ENCODE data around the gene CSN2. TPM values are rescaled to one million over a fixed set of nuclear protein-coding genes. Genes with fewer than 3 reads are reported as not detected.

The CSN2 gene
- total and polyA plus RNA-seq, 8 donors, result not detected

DNA sequence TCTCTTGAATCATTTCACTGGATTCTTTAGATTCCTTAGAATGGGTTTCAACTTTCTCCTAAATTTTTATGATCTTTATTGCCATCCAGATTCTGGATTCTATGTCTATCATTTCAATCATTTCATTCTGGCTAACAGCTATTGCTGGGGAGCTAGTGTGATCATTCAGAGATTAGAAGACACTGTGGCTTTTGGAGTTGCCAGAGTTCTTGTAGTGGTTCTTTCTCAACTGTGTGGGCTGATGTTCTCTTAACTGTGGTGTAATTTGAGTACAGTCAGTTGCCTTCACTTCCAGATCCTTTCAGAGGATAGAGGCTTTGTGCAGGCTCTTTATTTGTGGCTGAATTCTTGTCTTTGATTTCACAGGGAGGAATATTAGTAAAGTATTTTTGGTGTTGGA, 12.1 kb upstream of the CSN2 start:
- Histone ChIP-seq H3K36me3 (no peaks in the 10 kb centered on the region), H3K27me3 (no peaks in the 10 kb centered on the region), H3K27ac (no peak overlapping the region), H3K4me3 (no peak overlapping the region), H3K4me1 (no peaks in the 10 kb centered on the region), H3K9me3 (no peaks in the 10 kb centered on the region)
- intact Hi-C loops (cut with DNase I), result no loop called here
- ATAC-seq (no peak), DNase-seq (no peak)
- TF ChIP-seq, protein P1, sequence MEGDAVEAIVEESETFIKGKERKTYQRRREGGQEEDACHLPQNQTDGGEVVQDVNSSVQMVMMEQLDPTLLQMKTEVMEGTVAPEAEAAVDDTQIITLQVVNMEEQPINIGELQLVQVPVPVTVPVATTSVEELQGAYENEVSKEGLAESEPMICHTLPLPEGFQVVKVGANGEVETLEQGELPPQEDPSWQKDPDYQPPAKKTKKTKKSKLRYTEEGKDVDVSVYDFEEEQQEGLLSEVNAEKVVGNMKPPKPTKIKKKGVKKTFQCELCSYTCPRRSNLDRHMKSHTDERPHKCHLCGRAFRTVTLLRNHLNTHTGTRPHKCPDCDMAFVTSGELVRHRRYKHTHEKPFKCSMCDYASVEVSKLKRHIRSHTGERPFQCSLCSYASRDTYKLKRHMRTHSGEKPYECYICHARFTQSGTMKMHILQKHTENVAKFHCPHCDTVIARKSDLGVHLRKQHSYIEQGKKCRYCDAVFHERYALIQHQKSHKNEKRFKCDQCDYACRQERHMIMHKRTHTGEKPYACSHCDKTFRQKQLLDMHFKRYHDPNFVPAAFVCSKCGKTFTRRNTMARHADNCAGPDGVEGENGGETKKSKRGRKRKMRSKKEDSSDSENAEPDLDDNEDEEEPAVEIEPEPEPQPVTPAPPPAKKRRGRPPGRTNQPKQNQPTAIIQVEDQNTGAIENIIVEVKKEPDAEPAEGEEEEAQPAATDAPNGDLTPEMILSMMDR (IDR thresholded peaks at IDR 0.05), result no peak

DNA sequence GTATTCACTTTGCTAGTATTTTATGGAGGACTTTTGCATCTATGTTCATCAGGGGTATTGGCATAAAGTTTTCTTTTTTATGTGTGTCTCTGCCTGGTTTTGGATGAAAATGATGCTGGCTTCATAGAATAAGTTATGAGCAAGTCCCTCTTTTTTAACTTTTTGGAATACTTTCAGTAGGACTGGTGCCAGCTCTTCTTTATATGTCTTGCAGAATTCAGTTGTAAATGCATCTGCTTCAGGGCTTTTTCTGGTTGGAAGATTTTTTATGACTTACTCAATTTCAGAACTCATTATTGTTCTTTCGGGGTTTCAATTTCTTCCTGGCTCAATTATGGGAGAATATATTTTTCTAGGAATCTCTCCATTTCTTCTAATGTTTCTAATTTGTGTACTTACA, 9.1 kb upstream of the CSN2 start:
- H3K4me3 ChIP-seq, result no peak overlapping the region
- DNase-seq, result peak in 1 of 4 donors; percentile 18

DNA sequence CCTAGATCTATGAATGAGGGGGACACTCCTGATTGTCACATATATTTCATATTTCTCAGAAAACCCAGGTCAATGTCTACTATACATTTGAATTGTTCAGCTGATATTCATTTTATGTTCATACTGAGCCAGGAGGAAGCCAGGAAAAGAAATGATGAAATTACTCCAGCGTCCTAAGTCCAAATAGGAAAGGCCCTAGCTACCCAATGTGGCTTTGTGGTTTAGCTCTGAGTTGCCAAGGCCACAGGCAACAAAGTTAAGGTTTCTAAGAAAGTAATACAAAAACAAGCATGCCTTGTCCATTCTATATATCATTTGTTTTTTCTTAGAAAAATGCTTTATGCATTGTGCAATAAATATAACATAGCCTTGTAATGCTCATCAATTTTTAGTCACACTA, 4.5 kb upstream of the CSN2 start:
- intact Hi-C loops (cut with DNase I), result no loop called here
- DNase-seq (no peak), ATAC-seq (no peak)
- Histone ChIP-seq H3K36me3 (no peaks in the 10 kb centered on the region), H3K27me3 (no peaks in the 10 kb centered on the region), H3K27ac (no peak overlapping the region), H3K4me1 (no peaks in the 10 kb centered on the region), H3K4me3 (no peak overlapping the region), H3K9me3 (no peaks in the 10 kb centered on the region)
- TF ChIP-seq, protein P1 (IDR thresholded peaks at IDR 0.05), result no peak

More for the DNA sequence above, 9.1 kb upstream of the CSN2 start:
- no peak for ATAC-seq
- Histone ChIP-seq H3K4me1 (no peaks in the 10 kb centered on the region), H3K36me3 (no peaks in the 10 kb centered on the region), H3K27me3 (no peaks in the 10 kb centered on the region), H3K27ac (no peak overlapping the region), H3K9me3 (no peaks in the 10 kb centered on the region)
- intact Hi-C loops (cut with DNase I), result no loop called here
- TF ChIP-seq, protein P1 (IDR thresholded peaks at IDR 0.05), result no peak

DNA sequence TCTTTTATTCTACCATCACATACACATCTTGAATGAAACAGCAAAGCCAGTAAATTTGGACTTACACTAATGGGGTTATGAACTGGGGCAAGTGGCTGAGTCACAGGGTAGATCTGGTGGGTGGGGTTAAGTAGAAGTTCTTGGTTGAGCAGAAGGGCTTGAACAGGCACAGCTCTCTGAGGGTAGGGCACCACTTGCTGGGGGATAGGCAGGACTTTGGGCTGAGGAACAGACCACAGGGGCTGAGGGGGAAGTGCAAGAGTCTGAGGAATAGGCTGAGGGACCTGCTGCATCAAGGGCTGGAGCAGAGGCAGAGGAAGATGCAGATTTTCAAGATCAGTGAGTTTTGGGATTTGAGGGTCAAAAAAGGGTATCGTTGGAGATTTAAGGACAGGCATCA, 8.3 kb downstream of the CSN2 start:
- H3K27me3 ChIP-seq, result no peaks in the 10 kb centered on the region
- no peak overlapping the region for H3K27ac ChIP-seq
- DNase-seq (no peak), ATAC-seq (no peak)
- no peaks in the 10 kb centered on the region for H3K4me1 ChIP-seq
- intact Hi-C loops (cut with DNase I), result no loop called here
- TF ChIP-seq, protein P1 (IDR thresholded peaks at IDR 0.05), result no peak
- no peaks in the 10 kb centered on the region for H3K9me3 ChIP-seq
- no peaks in the 10 kb centered on the region for H3K36me3 ChIP-seq
- H3K4me3 ChIP-seq, result no peak overlapping the region

DNA sequence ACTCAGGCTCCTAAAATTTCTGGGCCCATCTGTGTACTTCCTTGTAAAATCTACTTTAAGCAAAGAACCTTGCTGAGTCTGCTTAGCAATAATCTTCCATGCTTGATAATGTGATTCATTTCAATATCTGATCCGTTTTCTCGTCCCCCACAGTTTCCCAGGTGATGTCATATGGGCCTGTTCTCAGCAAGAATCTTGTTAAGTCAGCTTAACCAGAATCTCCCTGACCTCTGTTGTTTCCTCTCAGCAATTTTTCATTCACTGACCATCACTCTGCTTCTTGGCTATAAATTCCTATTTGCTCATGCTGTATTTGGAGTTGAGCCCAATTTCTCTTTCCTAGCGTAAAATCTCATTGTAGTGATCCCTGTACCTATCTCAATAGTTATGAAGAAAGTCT, 13.9 kb downstream of the CSN2 start:
- H3K9me3 ChIP-seq, result peaks cover 0 to 2% of the 10 kb centered on the region in 2 donors
- H3K4me3 ChIP-seq, result no peak overlapping the region
- no peaks in the 10 kb centered on the region for H3K36me3 ChIP-seq
- H3K27ac ChIP-seq, result no peak overlapping the region
- ATAC-seq, result no peak
- H3K27me3 ChIP-seq, result no peaks in the 10 kb centered on the region
- TF ChIP-seq, protein P1 (IDR thresholded peaks at IDR 0.05), result no peak
- no peak for DNase-seq
- H3K4me1 ChIP-seq, result no peaks in the 10 kb centered on the region
- intact Hi-C loops (cut with DNase I), result no loop called here
